Astrocyte of the hippocampus (primary cell): ENCODE results near the gene OR2A7.
"Not testable (repeated sequence)": the region's sequence is repeated elsewhere in the genome, so short reads cannot be mapped to it uniquely, and the experiment has no call there.

ENCODE experiments used
- DNase-seq: peaks from one replicate; pipeline ENCODE4 v3.0.0; 2011; ENCODE audit warnings: low read depth, low spot score

Gene OR2A7, protein sequence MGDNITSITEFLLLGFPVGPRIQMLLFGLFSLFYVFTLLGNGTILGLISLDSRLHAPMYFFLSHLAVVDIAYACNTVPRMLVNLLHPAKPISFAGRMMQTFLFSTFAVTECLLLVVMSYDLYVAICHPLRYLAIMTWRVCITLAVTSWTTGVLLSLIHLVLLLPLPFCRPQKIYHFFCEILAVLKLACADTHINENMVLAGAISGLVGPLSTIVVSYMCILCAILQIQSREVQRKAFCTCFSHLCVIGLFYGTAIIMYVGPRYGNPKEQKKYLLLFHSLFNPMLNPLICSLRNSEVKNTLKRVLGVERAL

DNA sequence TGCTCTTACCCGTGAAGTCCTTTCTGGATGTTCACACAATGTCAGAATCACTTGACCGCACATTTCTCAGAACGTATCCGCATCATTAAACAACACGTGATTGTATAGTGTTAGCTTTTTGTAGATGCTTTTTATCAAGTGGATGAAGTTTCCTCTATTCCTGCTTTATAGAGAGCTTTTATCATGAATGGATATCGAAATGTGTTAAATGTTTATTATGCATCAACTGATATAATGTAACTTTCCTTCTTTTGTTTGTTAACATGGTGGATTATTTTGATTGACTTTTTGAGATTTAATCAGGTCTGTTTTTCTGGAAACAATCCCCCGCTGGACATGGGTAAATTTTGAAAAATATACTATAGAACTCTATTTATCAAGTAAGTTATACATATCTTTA, at the start of gene OR2A7:
TSS of gene OR2A7 (minus strand) at position 101 of the 400 bp plus-strand sequence. CDS start 5,164 bp downstream, outside the sequence.
- not testable (repeated sequence) for DNase-seq

DNA sequence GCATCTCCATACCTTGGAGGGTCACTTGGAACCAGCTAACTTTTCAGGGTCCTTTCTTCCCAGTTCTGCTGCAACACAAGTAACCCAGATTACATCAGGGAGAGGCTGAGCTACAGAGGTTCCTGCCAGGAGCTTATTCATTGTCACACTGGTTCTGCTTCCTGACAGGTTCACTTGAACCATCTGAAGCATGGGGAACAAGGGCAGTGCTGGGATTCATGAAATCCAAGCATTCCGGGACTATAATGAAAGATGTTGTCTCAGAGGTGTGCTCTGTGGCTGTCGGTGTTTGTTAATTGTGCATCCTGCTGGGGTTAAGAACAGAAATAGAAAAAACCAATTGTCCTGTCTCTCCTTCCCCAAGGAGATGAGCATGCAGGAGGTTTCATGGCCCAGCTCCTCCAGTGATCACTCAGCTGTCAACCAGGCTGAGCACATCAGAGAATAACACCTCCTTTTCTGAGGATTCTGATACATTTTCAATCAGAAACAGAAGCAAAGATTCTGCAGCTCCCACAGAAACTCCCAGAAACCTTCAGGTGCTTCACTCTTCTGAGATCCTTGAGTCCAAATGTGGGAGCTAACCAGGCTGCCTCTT, 47.4 kb upstream of the OR2A7 start, which contains the start of gene OR2A1:
TSS of gene OR2A1 (plus strand) at position 548 of the 598 bp plus-strand sequence. CDS start 5,706 bp downstream, outside the sequence.
- not testable (repeated sequence) for DNase-seq

DNA sequence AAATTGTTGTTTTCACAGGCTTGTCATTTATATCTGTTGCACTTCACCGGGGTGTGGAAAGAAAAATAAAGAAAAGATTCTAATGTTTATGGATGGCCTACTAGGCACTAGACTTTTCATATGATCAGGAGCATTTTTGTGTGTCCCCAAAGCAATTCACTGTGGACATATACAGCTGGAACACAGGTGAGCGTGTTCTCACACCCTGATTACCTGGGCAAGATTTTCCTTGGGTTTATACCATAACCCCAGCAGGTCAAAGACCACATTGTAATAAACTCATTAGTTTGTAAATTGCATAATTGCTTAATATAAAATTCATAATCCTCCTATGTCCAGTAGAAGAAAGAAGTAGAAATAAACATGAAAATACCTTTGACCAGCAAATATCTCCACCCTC, 46.6 kb upstream of the OR2A7 start:
- not testable (repeated sequence) for DNase-seq

DNA sequence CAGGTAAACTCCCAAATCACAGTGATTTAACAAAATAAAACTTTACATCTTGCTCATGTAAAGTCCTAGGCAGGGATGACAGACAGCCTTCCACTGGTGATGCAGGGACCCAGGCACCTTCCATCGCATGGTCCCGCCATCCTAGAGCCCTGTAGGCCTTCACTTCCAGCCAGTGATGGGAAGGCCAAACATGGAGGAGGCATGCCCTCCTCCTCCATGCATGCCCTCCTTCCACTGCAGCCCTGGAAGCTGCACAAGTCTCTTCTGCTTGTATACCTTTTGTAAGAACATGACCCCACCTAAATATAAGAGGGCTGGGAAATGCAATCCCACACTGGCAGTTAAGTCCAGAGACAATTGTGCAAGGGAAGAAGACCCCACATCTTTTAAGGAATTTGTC, 45.1 kb upstream of the OR2A7 start:
- DNase-seq, result not testable (repeated sequence)

DNA sequence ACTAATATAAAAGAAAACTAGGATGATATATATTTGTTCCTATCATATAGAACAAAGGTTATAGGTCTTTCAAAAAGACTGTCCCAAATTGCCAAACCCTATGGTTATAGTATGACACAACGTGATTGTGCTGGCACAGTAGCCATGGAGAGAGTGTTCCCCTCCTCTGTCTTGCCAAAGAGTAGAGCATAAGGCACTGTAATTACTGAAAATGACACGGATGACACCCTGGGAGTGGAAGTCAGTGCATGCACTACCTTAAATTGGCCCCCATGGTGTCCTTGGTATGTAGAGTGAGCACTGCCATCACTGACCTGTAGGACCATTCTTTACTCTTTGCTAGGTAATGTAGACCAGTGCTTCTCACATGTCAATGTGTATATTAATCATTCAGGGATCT, 40.6 kb upstream of the OR2A7 start:
- DNase-seq, result not testable (repeated sequence)

DNA sequence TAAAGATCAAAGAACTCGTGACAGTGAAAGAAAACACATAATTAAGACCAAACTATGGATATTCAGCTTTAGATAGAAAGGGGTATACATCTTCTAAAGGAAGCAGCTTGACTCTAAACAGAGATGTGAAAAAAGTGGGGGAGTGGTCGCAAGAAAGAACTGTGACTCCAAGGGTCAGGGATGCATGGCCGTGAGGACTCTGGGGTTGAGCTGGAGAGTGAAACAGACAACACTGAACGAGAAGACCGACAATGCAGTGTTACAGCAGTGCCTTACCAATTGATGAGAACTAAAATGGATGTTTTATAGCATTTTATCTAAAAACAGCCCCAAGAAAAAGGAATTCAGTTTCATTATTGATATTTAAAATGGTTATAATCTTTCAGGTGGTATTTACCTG, 39.0 kb upstream of the OR2A7 start:
- not testable (repeated sequence) for DNase-seq

DNA sequence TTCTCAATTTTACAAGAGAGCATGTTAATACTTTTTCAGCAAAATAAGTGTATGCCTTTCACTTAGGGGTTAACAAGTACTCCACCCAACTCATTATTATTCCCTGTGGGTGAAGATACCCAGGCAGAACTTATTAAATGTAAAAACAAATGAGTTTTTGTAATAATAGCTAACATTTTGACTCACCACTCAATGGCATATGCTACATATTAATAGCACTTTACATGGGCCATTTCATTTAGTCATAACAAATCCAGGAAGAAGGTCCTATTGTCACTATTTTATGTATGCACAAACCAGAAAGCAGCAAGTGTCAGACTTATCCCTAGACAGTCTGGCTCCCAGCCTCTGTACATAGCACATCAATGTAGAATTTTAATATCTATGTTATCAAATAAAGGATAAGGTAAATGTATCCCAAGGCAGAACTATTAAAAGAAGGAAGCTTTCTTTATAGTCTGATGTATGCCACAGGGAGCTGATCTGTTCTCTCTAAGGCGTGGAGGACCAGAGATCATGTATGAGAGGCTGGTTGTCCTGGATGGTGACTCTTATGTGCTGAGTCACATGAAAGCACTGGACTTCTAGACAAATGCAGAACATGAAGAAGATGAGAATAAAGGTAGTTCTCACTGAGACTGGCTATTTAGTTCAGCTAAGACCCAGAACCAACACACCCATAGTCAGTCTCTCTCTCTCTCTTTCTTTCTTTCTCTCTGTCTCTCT, 38.1 kb upstream of the OR2A7 start:
- not testable (repeated sequence) for DNase-seq

DNA sequence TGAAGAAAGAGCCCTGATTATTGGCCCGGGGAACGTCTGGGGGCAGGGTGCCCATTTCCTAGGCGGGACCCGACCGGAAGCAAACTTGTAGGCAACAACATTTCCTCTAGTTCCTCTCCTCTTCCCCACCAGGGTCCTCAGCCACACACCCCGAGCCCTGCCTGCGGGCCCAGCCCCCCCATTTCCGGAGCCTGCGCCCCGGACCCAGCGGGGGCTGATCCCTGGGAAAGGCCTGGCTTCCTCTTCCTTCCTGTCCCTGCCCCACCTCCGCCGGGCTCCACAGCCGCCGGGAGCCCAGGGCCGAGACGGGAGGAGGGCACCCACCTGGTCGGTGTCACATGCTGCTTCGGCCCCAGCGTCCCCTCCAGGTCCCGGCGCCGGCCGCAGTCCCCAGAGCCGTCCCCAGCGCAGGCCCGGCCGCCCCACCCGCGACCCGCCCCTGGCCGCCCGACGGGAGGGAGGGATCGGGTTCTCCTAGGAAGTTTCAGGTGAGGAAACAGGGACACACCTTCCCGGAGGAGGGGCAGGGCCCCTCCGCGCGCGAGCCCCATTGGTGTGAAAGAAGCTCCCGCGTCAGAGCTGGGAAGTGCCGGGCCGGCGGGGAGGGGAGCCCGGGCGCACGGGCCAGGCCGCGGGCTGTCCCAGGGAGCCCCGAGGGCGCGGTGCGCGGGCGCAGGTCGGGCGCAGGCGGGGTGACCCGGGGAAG, 29.4 kb upstream of the OR2A7 start:
- not testable (repeated sequence) for DNase-seq

DNA sequence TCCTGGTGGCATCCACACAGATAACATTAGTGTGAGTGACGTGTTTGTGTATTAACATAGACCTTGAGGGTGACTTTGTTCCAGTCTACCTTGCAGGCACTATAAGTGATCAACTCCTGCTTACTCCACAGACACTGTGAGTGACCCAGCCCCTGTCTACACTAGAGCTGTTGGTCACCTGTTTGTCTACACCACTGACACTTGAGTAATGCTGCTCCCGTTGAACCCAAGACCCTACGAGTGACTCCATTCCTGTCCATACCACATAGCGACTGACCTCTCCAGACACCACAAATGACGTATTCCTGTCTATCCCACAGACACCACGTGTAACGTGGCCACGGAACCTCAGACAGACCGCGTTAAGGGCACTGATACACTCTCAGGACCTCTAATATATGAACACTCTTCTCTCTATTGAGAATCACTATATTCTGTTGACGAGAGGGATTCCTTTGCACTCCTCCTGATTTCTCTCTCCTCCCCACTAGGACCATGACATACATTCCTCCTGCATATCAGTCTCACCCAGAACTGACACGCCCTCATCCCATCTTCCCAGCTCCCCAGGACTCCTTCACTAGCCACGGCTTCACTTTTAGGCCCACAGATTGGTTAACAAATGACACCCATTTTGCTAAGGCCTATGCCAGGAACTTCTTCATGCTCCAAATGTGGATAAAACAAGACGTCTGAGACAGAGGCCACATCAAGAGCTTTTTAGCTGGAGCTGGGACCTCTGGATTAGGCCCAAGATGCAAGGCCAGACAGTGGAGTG, 28.0 kb upstream of the OR2A7 start:
- DNase-seq, result not testable (repeated sequence)

DNA sequence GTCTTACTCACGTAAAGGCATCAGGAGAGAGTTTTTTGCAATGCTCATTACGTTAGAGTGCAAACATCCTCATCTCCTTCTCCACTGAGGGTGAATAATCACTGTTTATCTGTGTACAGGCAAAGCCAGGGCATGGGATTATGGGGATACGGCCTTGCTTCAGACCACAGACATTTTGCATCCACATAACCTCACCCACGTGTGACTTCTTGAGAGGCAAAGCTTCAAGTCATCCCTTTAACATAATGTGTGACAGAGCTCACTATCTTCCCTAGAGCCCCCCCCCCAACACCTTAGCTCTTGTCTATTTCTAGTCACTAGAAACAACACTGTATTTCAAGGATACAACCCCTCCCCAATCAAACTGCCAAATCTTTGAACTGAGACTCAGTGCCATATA, 27.0 kb upstream of the OR2A7 start:
- peak; percentile 0 for DNase-seq

DNA sequence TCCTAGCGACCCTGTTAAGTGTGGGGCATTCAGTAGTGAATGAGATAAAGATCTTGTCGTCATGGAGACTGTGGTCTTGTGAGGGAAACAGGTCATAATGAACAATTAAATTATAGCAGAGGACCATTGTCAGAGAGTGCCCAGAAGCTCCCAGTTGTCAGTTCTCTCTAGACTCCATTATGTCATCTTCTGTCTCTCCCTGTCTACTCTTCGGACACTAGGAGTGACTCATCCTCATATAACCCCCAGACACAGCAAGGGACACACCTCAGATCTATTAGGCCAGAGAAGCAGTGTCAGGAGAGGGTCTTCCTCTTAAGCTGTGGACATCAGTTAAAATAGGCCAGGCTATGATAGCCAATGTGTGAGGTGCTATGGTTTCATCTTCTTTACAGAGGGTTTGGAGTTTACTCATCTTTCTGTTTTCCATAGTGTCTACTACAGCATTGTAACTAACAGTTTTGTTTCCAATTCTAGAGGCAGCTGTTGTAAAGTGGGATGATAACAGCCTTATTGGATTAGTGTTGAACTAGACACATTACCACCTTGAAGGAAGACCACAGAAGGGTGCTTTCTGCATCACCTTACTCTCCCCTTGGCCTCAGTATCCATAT, 22.7 kb upstream of the OR2A7 start:
- not testable (repeated sequence) for DNase-seq

DNA sequence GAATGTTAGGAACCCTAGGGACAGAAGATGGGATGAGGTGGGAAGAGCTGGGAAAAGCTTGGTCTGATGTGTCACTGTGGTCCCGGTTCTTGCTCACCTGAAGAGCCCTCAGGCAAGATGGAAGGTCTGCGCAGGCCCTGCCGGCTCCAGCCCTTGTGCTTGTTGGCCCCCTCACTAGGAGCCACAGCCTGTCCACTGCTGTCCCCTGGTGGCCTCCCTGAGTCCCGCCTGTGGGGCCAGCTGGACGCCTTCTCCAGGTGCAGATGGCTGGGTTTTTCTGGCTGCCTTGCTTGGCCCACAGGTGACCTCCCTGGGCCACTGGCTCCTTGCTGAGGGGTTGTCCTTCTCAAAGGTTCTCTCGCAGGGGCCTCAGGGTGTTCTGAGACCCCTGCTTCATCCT, 19.1 kb upstream of the OR2A7 start:
- DNase-seq, result not testable (repeated sequence)

DNA sequence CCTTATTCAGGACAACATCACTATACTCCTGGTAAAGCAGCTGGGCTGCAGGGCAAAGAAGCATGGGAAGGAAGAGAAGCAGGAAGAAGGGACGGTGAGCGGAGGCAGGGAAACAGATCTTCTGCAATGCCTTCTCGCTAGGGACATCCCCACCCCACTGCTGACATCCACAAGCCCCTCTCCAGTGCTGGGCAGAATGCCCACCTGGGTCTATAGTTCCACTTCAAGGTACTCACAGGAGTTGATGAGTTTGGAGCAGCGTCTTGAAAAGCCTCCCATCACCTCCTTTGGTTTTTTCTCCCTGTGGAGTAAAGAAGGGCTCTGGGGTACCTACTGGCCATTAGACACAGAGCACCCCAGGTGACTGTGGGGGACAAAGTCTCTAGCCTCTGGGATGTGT, 17.9 kb upstream of the OR2A7 start:
- not testable (repeated sequence) for DNase-seq

DNA sequence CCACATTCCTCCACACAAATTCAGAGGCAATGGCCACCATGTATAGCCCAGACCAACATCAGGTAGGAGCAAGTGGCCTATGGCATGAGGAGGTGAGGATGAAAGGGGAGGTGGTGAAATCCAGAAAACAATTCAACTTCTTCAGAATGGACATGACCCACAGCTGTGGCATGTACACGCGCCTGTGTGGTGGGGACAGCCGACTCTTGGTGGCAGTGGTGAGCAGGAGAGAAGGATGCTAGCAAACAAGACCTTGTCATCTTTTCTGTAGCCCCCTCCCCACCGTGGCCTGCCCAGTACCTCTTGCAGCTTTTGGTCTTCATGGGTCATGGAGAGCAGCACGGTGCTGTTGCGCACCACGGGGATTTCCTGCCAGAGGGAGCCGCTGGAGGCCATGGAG, 17.4 kb upstream of the OR2A7 start:
- not testable (repeated sequence) for DNase-seq

DNA sequence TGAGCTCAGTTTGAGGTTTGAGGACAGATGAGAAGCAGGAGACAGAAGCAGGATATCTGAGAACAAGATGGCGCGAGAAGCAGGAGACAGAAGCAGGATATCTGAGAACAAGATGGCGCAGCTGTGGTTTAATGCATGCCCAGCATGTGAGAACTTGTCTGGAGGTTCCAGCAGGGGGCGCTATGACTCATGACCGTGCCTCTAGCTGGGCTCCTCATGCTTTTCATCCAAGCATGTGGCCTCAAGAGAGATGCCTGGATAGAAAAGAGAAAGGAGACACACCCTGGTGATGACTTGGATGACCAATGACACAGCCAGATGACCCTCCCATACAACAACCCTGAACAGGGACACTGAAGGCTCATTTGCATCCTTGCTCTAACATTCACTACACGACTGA, 15.4 kb upstream of the OR2A7 start:
- not testable (repeated sequence) for DNase-seq

DNA sequence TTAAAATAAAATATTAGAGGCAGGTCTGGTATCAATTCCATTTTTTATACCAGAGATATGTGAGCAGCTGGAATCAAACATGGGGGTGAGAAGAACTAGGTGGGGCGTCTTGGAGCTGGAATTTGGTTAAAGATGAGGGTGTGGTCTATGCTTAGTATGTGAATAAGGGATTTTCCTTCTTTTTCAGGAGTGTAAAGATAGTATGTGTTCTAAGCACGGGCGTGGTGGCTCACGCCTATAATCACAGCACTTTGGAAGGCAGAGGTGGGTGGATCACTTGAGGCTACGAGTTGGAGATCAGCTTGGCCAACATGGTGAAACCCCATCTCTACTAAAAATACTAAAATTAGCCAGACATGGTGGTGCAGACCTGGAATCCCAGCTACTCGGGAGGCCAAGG, 10.7 kb upstream of the OR2A7 start:
- not testable (repeated sequence) for DNase-seq

DNA sequence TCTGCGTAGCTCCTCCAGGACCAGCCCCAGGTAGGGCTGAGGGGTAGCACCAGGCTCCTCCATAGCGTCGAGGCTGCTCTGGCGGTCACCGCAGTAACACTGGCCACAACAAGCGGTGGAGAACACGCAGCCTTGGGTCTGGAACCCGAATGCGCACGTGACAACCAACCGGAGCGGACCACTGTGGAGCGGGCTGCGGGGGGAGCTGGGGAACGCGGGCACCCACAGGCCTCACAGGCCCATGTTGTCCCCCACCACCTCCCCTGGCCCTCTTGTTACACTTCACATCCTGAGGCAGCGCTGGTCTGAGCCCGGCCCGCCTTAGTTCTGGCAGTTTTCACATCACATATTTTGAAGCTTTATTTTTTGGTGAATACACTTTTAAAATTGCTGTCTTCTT, 4.6 kb upstream of the OR2A7 start, which contains the start of gene CTAGE8:
TSS of gene CTAGE8 (minus strand) at position 101 of the 400 bp plus-strand sequence. CDS start at position 63, 38 bp downstream.
- not testable (repeated sequence) for DNase-seq

DNA sequence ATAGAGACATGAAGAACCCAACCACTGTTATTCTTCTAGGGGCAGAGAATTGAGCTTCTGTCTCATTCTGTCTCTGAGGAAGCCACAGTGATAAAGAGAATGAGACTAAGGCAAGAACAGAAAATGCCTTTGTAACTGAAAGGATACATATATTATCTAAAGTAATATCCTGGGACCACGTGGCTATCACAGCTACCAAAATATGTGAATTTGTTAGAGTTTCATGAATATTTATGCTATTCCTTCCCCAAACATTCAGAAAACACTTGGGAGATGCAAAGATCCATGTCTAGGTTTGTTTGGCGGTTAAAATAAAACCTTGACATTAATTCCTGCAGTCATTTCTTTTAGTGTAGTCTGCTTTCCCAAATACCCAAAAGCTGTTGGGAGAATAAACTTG, 2.5 kb downstream of the OR2A7 start:
- DNase-seq, result not testable (repeated sequence)

DNA sequence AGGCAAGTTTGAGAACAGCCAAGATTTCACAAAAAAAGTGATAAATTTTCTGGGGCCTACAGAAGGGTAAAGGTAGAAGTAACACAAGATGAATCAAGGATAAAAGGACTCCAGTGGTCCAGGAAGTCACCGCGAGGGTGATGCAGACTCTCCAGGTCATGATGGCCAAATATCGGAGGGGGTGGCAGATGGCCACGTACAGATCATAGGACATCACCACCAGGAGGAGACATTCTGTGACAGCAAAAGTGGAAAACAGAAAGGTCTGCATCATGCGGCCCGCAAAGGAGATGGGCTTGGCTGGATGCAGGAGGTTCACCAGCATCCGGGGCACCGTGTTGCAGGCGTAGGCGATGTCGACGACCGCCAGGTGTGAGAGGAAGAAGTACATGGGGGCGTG, 5.5 kb downstream of the OR2A7 start:
- not testable (repeated sequence) for DNase-seq

DNA sequence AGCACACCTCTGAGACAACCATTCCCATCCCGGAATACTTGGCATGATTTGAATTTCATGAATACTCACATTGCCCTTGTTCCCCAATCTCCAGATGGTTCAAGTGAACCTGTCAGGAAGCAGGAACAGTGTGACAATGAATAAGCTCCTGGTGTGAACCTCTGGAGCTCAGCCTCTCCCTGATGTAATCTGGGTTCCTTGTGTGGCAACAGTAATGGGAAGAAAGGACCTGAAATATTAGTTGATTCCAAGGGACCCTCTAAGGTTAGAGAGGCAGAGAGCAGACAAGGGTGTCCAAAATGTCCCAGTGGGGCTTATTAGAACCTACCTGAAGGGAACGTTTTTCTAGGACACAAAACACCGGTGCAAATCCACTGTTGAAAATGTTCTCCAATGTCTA, 8.5 kb downstream of the OR2A7 start:
- no peak for DNase-seq
